GM21423 (cell line): Measurements from ENCODE around the gene CECR2.
"Not testable (repeated sequence)": the region's sequence is repeated elsewhere in the genome, so short reads cannot be mapped to it uniquely, and the experiment has no call there.

ENCODE experiments used
- ATAC-seq: cut with Tn5 transposase; IDR thresholded peaks from one replicate; pipeline ENCODE4 v1.9.1; 2021; ENCODE audit warnings: mild to moderate bottlenecking, moderate library complexity; ENCODE audit not compliant: unreplicated experiment

CECR2 gene

DNA sequence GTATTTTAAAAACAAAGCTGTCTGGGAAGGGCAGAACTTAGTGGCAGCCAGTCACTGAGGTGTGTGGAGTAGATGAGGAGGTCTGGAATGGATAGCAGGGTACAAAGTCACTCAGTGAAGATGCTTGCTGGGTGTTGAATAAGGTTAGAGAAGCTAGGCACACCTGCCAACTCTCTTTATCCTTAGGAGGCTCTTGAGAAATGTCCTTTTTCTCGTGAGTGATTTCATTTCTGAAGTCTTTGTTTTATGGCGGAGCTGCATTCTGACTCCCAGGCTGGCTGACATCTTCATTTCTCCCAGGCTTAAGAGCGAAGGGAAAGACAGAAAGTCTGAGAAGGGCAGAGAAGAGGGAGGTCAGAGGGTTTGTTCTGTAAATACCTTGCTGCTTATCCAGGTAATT lies 31.0 kb downstream of the CECR2 start:
- ATAC-seq: no peak

DNA sequence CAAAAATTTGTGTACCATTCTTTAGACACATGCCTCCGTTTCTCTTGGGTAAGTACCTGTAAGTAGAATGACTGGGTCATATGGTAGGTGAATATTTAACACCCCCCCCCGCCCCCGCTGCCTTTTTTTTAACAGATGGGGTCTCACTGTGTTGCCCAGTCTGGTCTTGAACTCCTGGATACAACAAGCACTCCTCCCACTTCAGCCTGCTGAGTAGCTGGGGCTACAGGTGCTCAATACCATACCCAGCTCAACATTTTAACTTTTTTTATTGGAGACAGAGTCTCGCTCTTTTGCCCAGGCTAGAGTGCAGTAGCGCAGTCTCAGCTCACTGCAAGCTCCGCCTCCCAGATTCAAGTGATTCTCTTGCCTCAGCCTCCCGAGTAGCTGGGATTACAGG lies 32.5 kb downstream of the CECR2 start:
- ATAC-seq: no peak

DNA sequence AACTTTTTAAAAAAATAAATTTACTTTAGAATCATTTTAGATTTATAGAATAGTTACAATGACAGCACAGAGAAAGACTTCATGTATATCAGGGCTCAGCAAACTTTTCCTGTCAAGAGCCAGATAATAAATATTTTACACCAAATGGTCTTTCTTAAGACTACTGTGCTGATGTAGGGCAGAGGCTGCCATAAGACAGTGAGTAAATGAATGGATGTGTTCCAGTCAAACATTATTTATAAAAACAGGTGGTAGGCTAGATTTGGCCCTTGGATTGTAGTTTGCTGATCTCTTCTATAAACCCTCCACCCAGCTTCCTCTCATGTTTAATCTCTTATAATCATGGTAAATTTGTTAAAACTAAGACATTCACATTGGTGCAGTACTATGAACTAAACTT lies 33.0 kb downstream of the CECR2 start:
- no peak for ATAC-seq

GRCh38 chr22:17403906-17404305 lies 34.6 kb downstream of the CECR2 start:
- no peak for ATAC-seq

GRCh38 chr22:17407643-17408042 lies 38.4 kb downstream of the CECR2 start:
- no peak for ATAC-seq

DNA sequence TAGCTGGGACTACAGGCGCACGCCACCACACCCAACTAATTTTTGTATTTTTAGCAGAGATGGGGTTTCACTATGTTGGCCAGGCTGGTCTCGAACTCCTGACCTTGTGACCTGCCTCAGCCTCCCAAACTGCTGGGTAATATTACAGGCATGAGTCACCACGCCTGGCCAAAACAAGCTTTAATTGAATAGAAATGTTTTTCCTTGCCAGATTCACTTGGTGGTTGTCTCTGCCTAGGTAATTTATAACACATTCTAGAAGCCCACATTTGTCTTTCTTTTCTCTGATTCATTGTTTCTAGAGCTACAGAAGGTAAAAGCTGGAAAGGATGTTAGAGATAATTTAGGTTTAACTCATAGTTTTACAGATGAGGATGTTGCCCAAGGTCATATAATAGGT lies 41.3 kb downstream of the CECR2 start:
- no peak for ATAC-seq

- no peak for ATAC-seq
These were observed 42.0 kb downstream of the CECR2 start for GRCh38 chr22:17411213-17411612.

GRCh38 chr22:17412232-17412631 lies 43.0 kb downstream of the CECR2 start:
- no peak for ATAC-seq

- ATAC-seq: no peak
These were observed 49.6 kb downstream of the CECR2 start for GRCh38 chr22:17418890-17419324.

DNA sequence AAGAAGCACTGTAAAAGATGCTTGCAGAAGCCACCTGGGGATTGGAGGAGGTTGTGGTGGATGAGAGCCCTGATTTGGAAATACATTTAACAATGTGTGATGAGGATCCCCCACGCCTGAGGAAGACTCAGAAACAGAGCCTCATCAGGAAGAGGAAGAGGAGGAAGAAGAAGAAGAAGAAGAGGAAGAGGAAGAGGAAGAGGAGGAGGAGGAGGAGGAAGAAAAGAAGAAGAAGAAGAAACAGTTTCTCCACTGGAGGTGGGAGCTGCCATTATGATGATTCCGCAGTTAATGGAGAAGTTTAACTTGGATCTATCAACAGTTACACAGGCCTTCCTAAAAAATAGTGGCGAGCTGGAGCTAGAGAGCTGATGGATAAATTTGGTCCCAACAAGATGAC lies 50.1 kb downstream of the CECR2 start:
- ATAC-seq: no peak

DNA sequence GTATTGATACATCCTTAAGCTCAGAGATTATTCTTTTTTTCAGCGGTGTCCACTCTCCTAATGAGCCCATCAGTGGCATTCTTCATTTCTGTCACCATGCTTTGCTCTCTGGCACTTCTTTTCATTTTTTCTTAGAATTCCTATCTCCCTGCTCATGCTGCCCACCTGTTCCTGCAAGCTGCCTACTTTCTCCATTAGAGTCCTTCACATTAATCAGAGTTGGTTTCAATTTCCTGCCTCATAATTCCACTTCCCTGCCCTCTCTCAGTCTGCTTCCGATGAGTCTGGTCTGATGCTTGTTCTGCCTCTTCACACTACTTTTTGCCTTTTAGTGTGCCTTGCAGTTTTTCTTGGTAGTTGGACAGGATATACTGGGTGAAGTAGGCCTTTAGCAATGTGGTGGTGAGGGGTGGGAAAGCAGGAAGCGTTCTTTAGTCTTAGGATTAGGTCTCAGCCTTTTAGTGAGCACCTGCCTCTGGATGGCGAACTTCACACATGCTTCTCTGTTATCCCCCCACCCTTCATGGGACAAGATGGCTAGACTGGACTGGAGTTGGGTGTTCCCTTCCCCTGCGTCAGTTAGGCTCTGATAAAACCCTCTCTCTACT lies 53.6 kb downstream of the CECR2 start:
- ATAC-seq: no peak

DNA sequence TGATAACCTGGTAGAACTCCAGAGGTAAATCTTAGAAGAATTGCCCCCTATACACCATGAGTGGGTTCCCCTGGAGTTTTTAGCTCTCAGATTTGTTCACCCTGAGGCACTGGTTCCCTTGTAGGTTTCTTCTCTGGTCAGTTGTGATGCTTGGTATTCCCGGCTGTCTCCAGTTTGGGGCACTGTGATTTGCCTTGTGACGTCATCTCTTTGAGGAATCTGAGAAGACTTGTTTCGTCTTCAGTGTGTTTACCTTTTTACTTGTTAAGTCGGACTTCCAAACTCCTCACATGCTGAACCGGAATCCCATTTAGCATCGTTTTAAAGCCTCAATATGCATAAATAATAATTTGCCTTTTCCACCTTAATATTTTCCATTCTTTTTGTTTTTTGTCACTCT lies 54.4 kb downstream of the CECR2 start:
- no peak for ATAC-seq

DNA sequence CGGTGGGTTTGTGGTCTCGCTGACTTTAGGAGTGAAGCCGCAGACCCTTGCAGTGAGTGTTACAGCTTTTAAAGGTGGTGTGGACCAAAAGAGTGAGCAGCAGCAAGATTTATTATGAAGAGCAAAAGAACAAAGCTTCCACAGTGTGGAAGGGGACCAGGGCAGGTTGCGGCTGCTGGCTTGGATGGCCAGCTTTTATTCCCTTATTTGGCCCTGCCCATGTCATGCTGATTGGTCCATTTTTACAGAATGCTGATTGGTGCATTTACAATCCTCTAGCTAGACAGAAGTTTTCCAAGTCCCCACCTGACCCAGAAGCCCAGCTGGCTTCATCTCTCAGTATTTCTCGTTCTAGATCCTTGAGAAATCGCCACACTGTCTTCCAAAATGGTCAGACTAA lies 58.3 kb downstream of the CECR2 start:
- ATAC-seq: not testable (repeated sequence)

DNA sequence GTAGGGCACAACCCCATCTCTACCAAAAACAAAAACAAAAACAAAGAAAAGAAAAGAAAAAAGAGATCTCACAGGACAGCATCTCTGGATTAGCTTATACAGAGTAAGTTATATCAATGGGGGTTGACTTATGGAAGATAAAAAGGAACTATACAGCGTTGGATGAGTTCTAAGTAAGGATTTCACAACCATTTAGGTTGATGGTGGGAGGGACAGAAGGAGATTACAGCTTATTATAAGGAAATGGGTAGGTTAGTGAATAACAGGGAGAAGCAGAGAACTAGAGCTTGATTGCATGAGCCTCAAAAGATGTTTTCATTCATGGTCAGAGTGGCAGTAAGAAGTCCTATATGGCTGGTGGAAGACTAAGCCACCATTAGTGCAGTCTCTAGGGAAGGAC lies 60.3 kb downstream of the CECR2 start:
- no peak for ATAC-seq

DNA sequence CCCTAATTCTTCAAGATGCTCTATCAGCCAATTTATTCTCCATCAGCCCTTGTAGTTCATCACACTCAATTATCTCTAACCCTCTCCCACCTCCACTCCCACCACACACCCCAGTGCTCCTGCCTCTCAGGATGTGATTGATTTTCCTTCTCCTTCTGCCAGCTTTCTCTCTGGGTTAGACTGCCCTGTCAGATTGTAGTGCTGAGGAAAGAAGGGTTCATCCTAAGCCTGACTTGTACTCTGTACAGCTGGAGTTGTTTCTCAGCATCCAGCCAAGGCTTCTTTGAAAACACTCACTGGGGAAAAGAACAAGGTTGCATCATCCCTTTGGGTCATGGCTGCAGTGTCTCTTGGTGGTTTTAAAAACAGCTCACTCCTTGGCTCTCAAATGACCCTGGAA lies 61.2 kb downstream of the CECR2 start:
- ATAC-seq: no peak

DNA sequence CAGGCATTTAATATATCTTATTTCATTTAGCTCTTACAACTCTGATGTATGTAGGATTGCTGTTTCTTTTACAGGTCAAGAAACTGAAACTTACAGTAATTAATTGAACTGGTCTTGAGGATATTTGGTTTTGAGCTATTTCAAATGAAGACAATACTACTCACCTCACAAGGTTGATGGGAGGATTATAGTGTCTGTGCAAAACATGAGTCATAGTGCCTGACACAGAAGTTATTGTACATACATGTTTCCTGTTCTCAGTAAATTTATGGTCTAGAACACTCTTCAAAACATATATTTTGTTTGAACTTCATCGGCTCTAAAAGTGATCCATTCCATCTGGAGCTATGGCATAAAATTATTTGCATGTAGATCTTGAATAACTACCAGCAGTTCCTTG lies 61.9 kb downstream of the CECR2 start:
- ATAC-seq: no peak

- ATAC-seq: no peak
These were observed 65.6 kb downstream of the CECR2 start for GRCh38 chr22:17434856-17435255.

- no peak for ATAC-seq
These were observed 66.1 kb downstream of the CECR2 start for GRCh38 chr22:17435375-17435774.

- ATAC-seq: no peak
These were observed 67.2 kb downstream of the CECR2 start for GRCh38 chr22:17436382-17436980.

GRCh38 chr22:17436981-17437412 lies 67.7 kb downstream of the CECR2 start:
- ATAC-seq: no peak

DNA sequence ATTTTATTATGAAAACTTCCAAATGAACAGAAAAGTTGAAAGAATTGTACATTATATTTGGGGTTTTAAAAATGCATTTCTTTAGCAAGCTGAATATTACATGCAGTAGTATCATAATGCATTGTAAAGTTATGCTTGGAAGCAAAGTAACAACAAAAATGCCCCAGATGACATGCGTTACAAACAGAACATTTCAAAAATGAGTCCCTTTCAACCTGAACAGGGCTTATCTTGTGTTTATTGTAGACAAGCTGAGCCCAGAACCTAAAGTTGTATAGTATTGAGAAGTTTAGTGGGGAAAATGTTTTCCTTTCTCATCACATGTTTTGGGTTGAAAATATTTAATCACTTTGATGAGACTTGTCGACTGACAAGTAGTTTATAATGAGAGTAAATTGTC lies 68.8 kb downstream of the CECR2 start:
- ATAC-seq: no peak

DNA sequence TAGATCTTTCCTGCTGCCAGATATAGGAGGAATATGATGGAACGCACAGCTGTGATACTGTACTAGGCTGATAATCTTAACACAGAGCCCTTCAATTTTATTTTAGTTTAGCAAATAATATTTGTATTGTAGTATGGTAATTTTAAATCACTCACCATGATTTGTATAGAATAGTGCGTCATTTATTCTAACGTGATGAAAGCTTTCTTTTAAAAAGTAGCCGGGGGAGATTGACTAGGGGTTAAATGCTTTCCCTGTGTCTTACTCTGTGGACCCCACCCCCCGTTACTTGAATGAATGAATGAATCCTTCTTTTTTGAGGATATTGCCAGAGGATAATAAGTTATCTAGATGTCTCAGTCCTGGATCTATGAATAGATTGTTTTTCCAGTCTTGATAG lies 72.1 kb downstream of the CECR2 start:
- ATAC-seq: no peak
